IMR-90 (cell line): ENCODE data around the gene PRKCH. TPM values are rescaled to one million over a fixed set of nuclear protein-coding genes. Genes with fewer than 3 reads are reported as not detected.

Experiments
- ATAC-seq: fragments of 200-7000 bp; cut with Tn5 transposase; 2 replicates; pipeline ENCODE4 v1.9.1; 2020; ENCODE audit warnings: low read depth, mild to moderate bottlenecking, moderate library complexity
- BruUV-seq: library from RNA; stranded (reverse); fragments of 400-500 nt; replicated peaks from 2 replicates; lab custom pipeline; 2021; lab: Mats Ljungman, UMichigan
- CTCF ChIA-PET: fragments of 300-600 bp; formaldehyde crosslinking; extraction: SDS; loops from one replicate; lab custom pipeline; 2021; ENCODE audit warnings: antibody characterized with exemption; lab: Yijun Ruan, JAX
- POLR2A ChIA-PET: fragments of 300-600 bp; sonication (Branson Sonifier 250); formaldehyde crosslinking; loops from one replicate; lab custom pipeline; 2022; ENCODE audit warnings: antibody characterized with exemption; ENCODE audit not compliant: unreplicated experiment; lab: Charles Lee
- DNase-seq: peaks from one replicate; pipeline ENCODE4 v3.0.0; 2013
- H2AFZ ChIP-seq: replicated peaks from 2 replicates; pipeline ENCODE3; 2013; ENCODE audit warnings: low read length, mild to moderate bottlenecking; ENCODE audit not compliant: poor library complexity
- H2AK5ac ChIP-seq: 2 replicates; pipeline ENCODE4 v1.6.1; 2013; ENCODE audit warnings: low read depth, low read length, inconsistent platforms
- H2AK9ac ChIP-seq: replicated peaks from 2 replicates; pipeline ENCODE3; 2013; ENCODE audit warnings: mild to moderate bottlenecking, low read depth, low read length, moderate library complexity; ENCODE audit not compliant: poor library complexity
- H2BK120ac ChIP-seq: 2 replicates; pipeline ENCODE4 v1.6.1; 2013; ENCODE audit warnings: low read depth, low read length, inconsistent platforms
- H2BK15ac ChIP-seq: 3 replicates; pipeline ENCODE4 v1.6.1; 2013; ENCODE audit warnings: low read depth, low read length, inconsistent platforms
- H2BK20ac ChIP-seq: 2 replicates; pipeline ENCODE4 v1.6.1; 2013; ENCODE audit warnings: low read depth, mild to moderate bottlenecking, inconsistent platforms, low read length, moderate library complexity
- H2BK5ac ChIP-seq: 2 replicates; pipeline ENCODE4 v1.6.1; 2013; ENCODE audit warnings: mild to moderate bottlenecking, low read depth, low read length, inconsistent platforms; ENCODE audit not compliant: poor library complexity, severe bottlenecking
- H3K14ac ChIP-seq: replicated peaks from 2 replicates; pipeline ENCODE4 v1.6.1; 2013; ENCODE audit warnings: low read depth, low read length, inconsistent platforms
- H3K18ac ChIP-seq: 2 replicates; pipeline ENCODE4 v1.6.1; 2013; ENCODE audit warnings: low read depth, low read length, control low read depth
- H3K23ac ChIP-seq: 2 replicates; pipeline ENCODE4 v1.6.1; 2013; ENCODE audit warnings: low read depth, low read length, inconsistent platforms
- H3K27ac ChIP-seq: 2 replicates; pipeline ENCODE4 v1.5.1; 2013; ENCODE audit warnings: mild to moderate bottlenecking, control low read depth, low read length; ENCODE audit not compliant: insufficient read depth
- H3K27me3 ChIP-seq: 2 replicates; pipeline ENCODE4 v1.6.1; 2013; ENCODE audit warnings: low read length; ENCODE audit not compliant: control insufficient read depth, insufficient read depth
- H3K36me3 ChIP-seq: 2 replicates; pipeline ENCODE4 v1.6.1; 2013; ENCODE audit warnings: low read length, mixed read lengths; ENCODE audit not compliant: control insufficient read depth, insufficient read depth
- H3K4ac ChIP-seq: 2 replicates; pipeline ENCODE4 v1.6.1; 2013; ENCODE audit warnings: low read depth, low read length, inconsistent platforms
- H3K4me1 ChIP-seq: 2 replicates; pipeline ENCODE4 v1.6.1; 2013; ENCODE audit warnings: low read length, mixed read lengths; ENCODE audit not compliant: control insufficient read depth, insufficient read depth
- H3K4me2 ChIP-seq: 2 replicates; pipeline ENCODE4 v1.6.1; 2013; ENCODE audit warnings: low read depth, mild to moderate bottlenecking, control low read depth, low read length, moderate library complexity
- H3K4me3 ChIP-seq: 2 replicates; pipeline ENCODE4 v1.5.1; 2013; ENCODE audit warnings: low read depth, mild to moderate bottlenecking, control low read depth, low read length, moderate library complexity; ENCODE audit not compliant: insufficient read depth
- H3K56ac ChIP-seq: 2 replicates; pipeline ENCODE4 v1.6.1; 2013; ENCODE audit warnings: low read length, inconsistent platforms; ENCODE audit not compliant: insufficient read depth; ENCODE audit errors: extremely low read depth
- H3K79me1 ChIP-seq, 2 experiments: 2 replicates each; pipeline ENCODE4 v1.6.1; 2013; ENCODE audit warnings: low read length in 2 of 2, inconsistent platforms in 1 of 2, low read depth in 1 of 2
- H3K9ac ChIP-seq: 2 replicates; pipeline ENCODE4 v1.6.1; 2013; ENCODE audit warnings: low read depth, low read length, control low read depth
- H3K9me1 ChIP-seq: 2 replicates; pipeline ENCODE4 v1.6.1; 2013; ENCODE audit warnings: low read length, inconsistent platforms; ENCODE audit not compliant: insufficient read depth
- H3K9me3 ChIP-seq: 2 replicates; pipeline ENCODE4 v1.6.1; 2013; ENCODE audit warnings: low read length; ENCODE audit not compliant: control insufficient read depth, insufficient read depth
- H4K20me1 ChIP-seq: 2 replicates; pipeline ENCODE4 v1.6.1; 2013; ENCODE audit warnings: low read length, inconsistent platforms; ENCODE audit not compliant: insufficient read depth
- H4K5ac ChIP-seq: 2 replicates; pipeline ENCODE4 v1.6.1; 2013; ENCODE audit warnings: mild to moderate bottlenecking, low read depth, low read length, control low read depth
- H4K8ac ChIP-seq, 2 experiments: 2 replicates each; pipeline ENCODE4 v1.6.1; 2013; ENCODE audit warnings: low read depth in 2 of 2, low read length in 2 of 2, control low read depth in 1 of 2, inconsistent platforms in 1 of 2
- H4K91ac ChIP-seq: 2 replicates; pipeline ENCODE4 v1.6.1; 2013; ENCODE audit warnings: low read depth, low read length, inconsistent platforms; ENCODE audit not compliant: insufficient read depth
- BHLHE40 ChIP-seq: fragments of 150-350 bp; IDR thresholded peaks from 2 replicates; pipeline ENCODE4 v1.6.1; 2016; ENCODE audit warnings: mild to moderate bottlenecking, low read depth, low read length
- CEBPB ChIP-seq: IDR thresholded peaks from 2 replicates; pipeline ENCODE4 v1.6.1; 2012; ENCODE audit warnings: low read depth, low read length, improper control_type of control experiment
- CTCF ChIP-seq: conservative IDR thresholded peaks from 2 replicates; pipeline ENCODE4 v1.5.1; 2012; ENCODE audit warnings: mild to moderate bottlenecking, low read depth, low read length, improper control_type of control experiment
- ELK1 ChIP-seq: fragments of 150-350 bp; IDR thresholded peaks from 2 replicates; pipeline ENCODE4 v1.6.1; 2016; ENCODE audit warnings: low read depth, mild to moderate bottlenecking, low read length, moderate library complexity, borderline replicate concordance
- FOS ChIP-seq: fragments of 150-350 bp; IDR thresholded peaks from 2 replicates; pipeline ENCODE4 v1.6.1; 2016; ENCODE audit warnings: low read depth, low read length
- MAFK ChIP-seq: IDR thresholded peaks from 2 replicates; pipeline ENCODE4 v1.6.1; 2012; ENCODE audit warnings: low read depth, low read length, improper control_type of control experiment
- MAZ ChIP-seq: IDR thresholded peaks from 2 replicates; pipeline ENCODE4 v1.6.1; 2012; ENCODE audit warnings: low read depth, mild to moderate bottlenecking, low read length, improper control_type of control experiment, moderate library complexity, borderline replicate concordance
- MXI1 ChIP-seq: IDR thresholded peaks from 2 replicates; pipeline ENCODE4 v1.6.1; 2012; ENCODE audit warnings: low read depth, mild to moderate bottlenecking, low read length, moderate library complexity, borderline replicate concordance
- NFE2L2 ChIP-seq: fragments of 150-350 bp; IDR thresholded peaks from 2 replicates; pipeline ENCODE4 v1.6.1; 2016; ENCODE audit warnings: low read depth, mild to moderate bottlenecking, low read length
- POLR2A ChIP-seq: IDR thresholded peaks from 2 replicates; pipeline ENCODE4 v1.6.1; 2012; ENCODE audit warnings: mild to moderate bottlenecking, low read depth, low read length
- RAD21 ChIP-seq: IDR thresholded peaks from 2 replicates; pipeline ENCODE4 v1.6.1; 2012; ENCODE audit warnings: low read length, improper control_type of control experiment
- RCOR1 ChIP-seq: IDR thresholded peaks from 2 replicates; pipeline ENCODE4 v1.6.1; 2012; ENCODE audit warnings: mild to moderate bottlenecking, low read length, improper control_type of control experiment; ENCODE audit not compliant: insufficient replicate concordance
- SMC3 ChIP-seq: fragments of 150-350 bp; IDR thresholded peaks from 2 replicates; pipeline ENCODE4 v1.6.1; 2016; ENCODE audit warnings: low read depth, mild to moderate bottlenecking, antibody characterized with exemption, low read length, moderate library complexity
- USF2 ChIP-seq: fragments of 150-350 bp; IDR thresholded peaks from 2 replicates; pipeline ENCODE4 v1.6.1; 2017; ENCODE audit warnings: mild to moderate bottlenecking, antibody characterized with exemption, low read length, low read depth
- WGBS, 2 experiments: methylation state at CpG; one replicate each; pipeline versions ENCODE4 v1.1.5 to v1.1.7; 2013; ENCODE audit warnings: missing lambda C conversion rate in 2 of 2; ENCODE audit not compliant: insufficient read length in 1 of 2; ENCODE audit errors: extremely low coverage in 2 of 2; 5-methylcytosine and 5-hydroxymethylcytosine counted together
- dilution Hi-C: fragments of 300-500 bp; cut with HindIII; formaldehyde crosslinking; loops from one replicate; pipeline ENCODE4 v1.14.3; 2018; ENCODE audit warnings: low sequenced_read_pairs; ENCODE audit not compliant: unreplicated experiment
- in situ Hi-C: fragments of 300-500 bp; cut with MboI; formaldehyde crosslinking; loops from 3 replicates; pipeline ENCODE4 v1.14.3; 2019; ENCODE audit warnings: low sequenced_read_pairs, inconsistent platforms, mixed read lengths
- intact Hi-C: fragments of 100-400 bp; cut with micrococcal nuclease; formaldehyde crosslinking; loops from 2 replicates; pipeline ENCODE4 v1.10.0; 2022
- polyA plus RNA-seq, 3 experiments: library from polyadenylated mRNA; depleted of rRNA; stranded (reverse); fragments of >200 nt; gene quantifications; 2 replicates each; pipeline ENCODE4 v1.2.3, GENCODE V29; 2012; ENCODE audit warnings: low replicate concordance in 1 of 3
- total RNA-seq: library from RNA; depleted of rRNA; stranded (reverse); fragments of >200 nt; gene quantifications from 2 replicates; pipeline ENCODE4 v1.2.3, GENCODE V29; 2012

The PRKCH gene
- total and polyA plus RNA-seq, 2 of the 4 experiments (the other 2 are of a cell fraction): 1.6 to 2.3 TPM

GRCh38 chr14:61468063-61468825, 146.9 kb downstream of the PRKCH start:
- Histone ChIP-seq H2AK5ac (peak overlapping the region; percentile 37; the same call in 1 of the 2 replicates), H3K27me3 (no peaks in the 10 kb centered on the region), H2BK120ac (peak overlapping the region; percentile 60; the same call in 1 of the 2 replicates), H4K91ac (peak overlapping the region; percentile 33), H3K27ac (no peak overlapping the region), H2BK15ac (peak overlapping the region; percentile 65; the same call in 1 of the 3 replicates), H3K9me3 (no peaks in the 10 kb centered on the region), H3K36me3 (no peaks in the 10 kb centered on the region), H2AK9ac (no peak overlapping the region), H4K8ac (0 out of 4 replicates have a peak overlapping the region, but pooled peaks of 1 of the 2 experiments have one; percentile 81), H3K79me1 (peaks cover 0 to 21% of the 10 kb centered on the region in 2 experiments; a peak in 3 of 4 replicates), H3K9ac (no peak overlapping the region), H3K4ac (peak overlapping the region; percentile 48; the same call in 1 of the 2 replicates), H2BK5ac (no peak overlapping the region), H3K23ac (no peak overlapping the region), H2BK20ac (peak overlapping the region; percentile 32; the same call in 1 of the 2 replicates), H3K9me1 (peaks cover 25% of the 10 kb centered on the region), H4K5ac (no peak overlapping the region), H3K14ac (peak overlapping the region; percentile 8; the same call in 1 of the 2 replicates), H3K4me1 (peaks cover 31% of the 10 kb centered on the region), H4K20me1 (no peaks in the 10 kb centered on the region), H3K4me3 (no peak overlapping the region), H2AFZ (no peak overlapping the region), H3K56ac (no peak overlapping the region), H3K4me2 (no peak overlapping the region), H3K18ac (peak overlapping the region; percentile 24)
- BruUV-seq: no TSS peak
- ChIA-PET CTCF (no interaction called here), POLR2A (no interaction called here)
- in situ Hi-C loops (no loop called here), intact Hi-C loops (no loop called here), dilution Hi-C loops (loop anchor here (25.0 kb wide), 1 partner anchor 244 kb away; no protein-coding TSS in a partner anchor)
- DNase-seq (no peak), ATAC-seq (no peak)
- WGBS, 2 experiments: 90% methylated on average over 2 of the region's 7 CpGs; no CpG with 5 or more reads in 1 of the 2 experiments
- TF ChIP-seq MAFK: no peak
- TF ChIP-seq SMC3: no peak
- TF ChIP-seq CTCF: no peak
- no peak for TF ChIP-seq MXI1
- no peak for TF ChIP-seq POLR2A
- TF ChIP-seq CEBPB: no peak
- no peak for TF ChIP-seq BHLHE40
- no peak for TF ChIP-seq NFE2L2
- TF ChIP-seq RCOR1: no peak
- no peak for TF ChIP-seq ELK1
- TF ChIP-seq MAZ: no peak
- TF ChIP-seq USF2: no peak
- TF ChIP-seq RAD21: no peak
- no peak for TF ChIP-seq FOS
